SK-N-SH (cell line): ENCODE data around the gene RNF167. TPM values are rescaled to one million over a fixed set of nuclear protein-coding genes. Genes with fewer than 3 reads are reported as not detected.

Experiments
- CTCF ChIA-PET: fragments of 300-600, 350-600 bp; formaldehyde crosslinking; extraction: SDS; loops from one replicate; lab custom pipeline; 2021; lab: Yijun Ruan, JAX
- POLR2A ChIA-PET: fragments of 350-600 bp; sonication (Branson Sonifier 250); formaldehyde crosslinking; extraction: SDS; loops from one replicate; lab custom pipeline; 2020; ENCODE audit warnings: antibody characterized with exemption, inconsistent platforms; lab: Yijun Ruan, JAX
- DNase-seq: peaks from one replicate; pipeline ENCODE4 v3.0.0; 2012
- H2AFZ ChIP-seq: fragments of 200-600 bp; sonication (generic); 2 replicates; pipeline ENCODE4 v1.8.1; 2016; ENCODE audit warnings: antibody characterized with exemption, mild to moderate bottlenecking, low read depth
- H3F3A ChIP-seq: fragments of 200-600 bp; sonication (generic); replicated peaks from 2 replicates; pipeline ENCODE3; 2016; ENCODE audit warnings: antibody characterized with exemption, mild to moderate bottlenecking; ENCODE audit not compliant: insufficient read depth
- H3K27ac ChIP-seq, 2 experiments: fragments of 200-500 bp in 1 of 2; fragments of 200-600 bp in 1 of 2; sonication (Bioruptor generic) in 1 of 2; sonication (generic), shearing (Covaris generic) in 1 of 2; 2 replicates each; pipeline versions ENCODE4 v1.5.1 to v1.6.1; 2014 to 2016; ENCODE audit warnings: low read depth in 2 of 2, inconsistent platforms in 1 of 2, low read length in 1 of 2, mild to moderate bottlenecking in 1 of 2, mixed read lengths in 1 of 2
- H3K27me3 ChIP-seq: fragments of 200-600 bp; sonication (generic), shearing (Covaris generic); 2 replicates; pipeline ENCODE4 v1.6.1; 2016; ENCODE audit warnings: mixed run types; ENCODE audit not compliant: insufficient read depth
- H3K36me3 ChIP-seq, 2 experiments: fragments of 200-500 bp in 1 of 2; fragments of 200-600 bp in 1 of 2; sonication (Bioruptor generic) in 1 of 2; sonication (generic) in 1 of 2; replicated peaks in 1 of 2; 2 replicates each; pipeline versions ENCODE3 to v1.5.1; 2014 to 2016; ENCODE audit warnings: low read length in 1 of 2, mild to moderate bottlenecking in 1 of 2; ENCODE audit not compliant: insufficient read depth in 2 of 2, control insufficient read depth in 1 of 2
- H3K4me1 ChIP-seq, 2 experiments: fragments of 200-500 bp in 1 of 2; fragments of 200-600 bp in 1 of 2; sonication (Bioruptor generic) in 1 of 2; sonication (generic), shearing (Covaris generic) in 1 of 2; 2 replicates each; pipeline versions ENCODE4 v1.5.1 to v1.6.1; 2014 to 2016; ENCODE audit warnings: low read depth in 1 of 2, low read length in 1 of 2, mixed run types in 1 of 2; ENCODE audit not compliant: insufficient read depth in 2 of 2, control insufficient read depth in 1 of 2
- H3K4me2 ChIP-seq: fragments of 200-600 bp; sonication (generic), shearing (Covaris generic); 2 replicates; pipeline ENCODE4 v1.6.1; 2017; ENCODE audit warnings: mixed run types
- H3K4me3 ChIP-seq, 2 experiments: fragments of 200-500 bp in 1 of 2; fragments of 200-600 bp in 1 of 2; sonication (Bioruptor generic) in 1 of 2; sonication (generic), shearing (Covaris generic) in 1 of 2; 2 replicates each; pipeline versions ENCODE4 v1.5.1 to v1.8.1; 2014 to 2016; ENCODE audit warnings: low read depth in 2 of 2, inconsistent platforms in 1 of 2, low read length in 1 of 2, mild to moderate bottlenecking in 1 of 2, mixed read lengths in 1 of 2, moderate library complexity in 1 of 2
- H3K79me2 ChIP-seq: fragments of 200-600 bp; sonication (generic); 2 replicates; pipeline ENCODE4 v1.8.1; 2017; ENCODE audit warnings: mild to moderate bottlenecking; ENCODE audit not compliant: insufficient read depth
- H3K9ac ChIP-seq: fragments of 200-600 bp; sonication (generic); 2 replicates; pipeline ENCODE4 v1.6.1; 2017; ENCODE audit warnings: mixed run types
- H3K9me2 ChIP-seq: fragments of 200-600 bp; sonication (generic); 2 replicates; pipeline ENCODE4 v1.6.1; 2017; ENCODE audit warnings: mixed run types
- H3K9me3 ChIP-seq: fragments of 200-600 bp; sonication (generic); 2 replicates; pipeline ENCODE4 v1.6.1; 2017; ENCODE audit warnings: mixed run types, mild to moderate bottlenecking, moderate library complexity
- H4K20me1 ChIP-seq: fragments of 200-600 bp; sonication (generic); 2 replicates; pipeline ENCODE4 v1.6.1; 2017; ENCODE audit warnings: mild to moderate bottlenecking, mixed run types; ENCODE audit not compliant: insufficient read depth
- CHD2 ChIP-seq: fragments of 150-350 bp; IDR thresholded peaks from 2 replicates; pipeline ENCODE4 v1.6.1; 2018; ENCODE audit warnings: low read length; ENCODE audit not compliant: partially characterized antibody
- ELF1 ChIP-seq: IDR thresholded peaks from 2 replicates; pipeline ENCODE4 v1.4.0; 2012
- EP300 ChIP-seq, 2 experiments: IDR thresholded peaks; 2 replicates each; pipeline versions ENCODE4 v1.4.0 to v1.6.1; 2012; ENCODE audit warnings: borderline replicate concordance in 1 of 2, low read depth in 1 of 2, low read length in 1 of 2
- EZH2phosphoT487 ChIP-seq: fragments of 200-600 bp; sonication (generic); IDR thresholded peaks from 2 replicates; pipeline ENCODE4 v1.6.1; 2017; ENCODE audit warnings: low read depth, mixed run types, mild to moderate bottlenecking, antibody characterized with exemption, moderate library complexity, borderline replicate concordance
- FOSL2 ChIP-seq: IDR thresholded peaks from 2 replicates; pipeline ENCODE4 v1.4.0; 2012; ENCODE audit warnings: low read depth, mild to moderate bottlenecking, moderate library complexity, borderline replicate concordance
- FOXJ3 ChIP-seq: sonication (generic); formaldehyde crosslinking; IDR thresholded peaks from 2 replicates; pipeline ENCODE4 v1.5.1; 2020; ENCODE audit warnings: mild to moderate bottlenecking, missing genetic modification reagents
- FOXM1 ChIP-seq: IDR thresholded peaks from 2 replicates; pipeline ENCODE4 v1.4.0; 2012; ENCODE audit warnings: low read depth, mild to moderate bottlenecking
- GABPA ChIP-seq: IDR thresholded peaks from 2 replicates; pipeline ENCODE4 v1.4.0; 2012; ENCODE audit warnings: low read depth, mild to moderate bottlenecking
- GATA2 ChIP-seq: sonication (generic); formaldehyde crosslinking; IDR thresholded peaks from 2 replicates; pipeline ENCODE4 v1.5.0; 2020; ENCODE audit warnings: mild to moderate bottlenecking, missing genetic modification reagents
- JUND ChIP-seq: IDR thresholded peaks from 2 replicates; pipeline ENCODE4 v1.4.0; 2012
- MEF2A ChIP-seq: IDR thresholded peaks from 2 replicates; pipeline ENCODE4 v1.4.0; 2012; ENCODE audit warnings: low read depth, borderline replicate concordance
- MXI1 ChIP-seq: IDR thresholded peaks from 2 replicates; pipeline ENCODE4 v1.6.1; 2012; ENCODE audit warnings: mild to moderate bottlenecking, low read depth, low read length, improper control_type of control experiment
- POLR2AphosphoS5 ChIP-seq: IDR thresholded peaks from 2 replicates; pipeline ENCODE4 v1.6.1; 2012; ENCODE audit warnings: low read depth, low read length
- RAD21 ChIP-seq: IDR thresholded peaks from 2 replicates; pipeline ENCODE4 v1.6.1; 2012; ENCODE audit warnings: mild to moderate bottlenecking, low read length
- RCOR1 ChIP-seq: fragments of 150-350 bp; IDR thresholded peaks from 2 replicates; pipeline ENCODE4 v1.6.1; 2017; ENCODE audit warnings: antibody characterized with exemption, low read length
- RXRA ChIP-seq: IDR thresholded peaks from 2 replicates; pipeline ENCODE4 v1.4.0; 2012; ENCODE audit warnings: low read depth, mild to moderate bottlenecking, borderline replicate concordance
- SIN3A ChIP-seq: IDR thresholded peaks from 2 replicates; pipeline ENCODE4 v1.6.1; 2012; ENCODE audit warnings: low read depth, mild to moderate bottlenecking, low read length, moderate library complexity, borderline replicate concordance
- SMC3 ChIP-seq: IDR thresholded peaks from 2 replicates; pipeline ENCODE4 v1.6.1; 2012; ENCODE audit warnings: low read depth, low read length, improper control_type of control experiment
- YY1 ChIP-seq: IDR thresholded peaks from 2 replicates; pipeline ENCODE4 v1.4.0; 2012; ENCODE audit warnings: low read depth, mild to moderate bottlenecking
- WGBS: methylation state at CpG from one replicate; pipeline ENCODE4 v1.1.6; 2017; ENCODE audit warnings: low lambda C conversion rate; 5-methylcytosine and 5-hydroxymethylcytosine counted together
- polyA plus RNA-seq, 3 experiments: library from polyadenylated mRNA; depleted of rRNA; stranded (reverse); fragments of >200 nt; gene quantifications; 2 replicates each; pipeline ENCODE4 v1.2.3, GENCODE V29; 2012
- TF ChIP-seq, protein P1 (sequence below): IDR thresholded peaks from 2 replicates; pipeline ENCODE4 v1.4.0; 2012; ENCODE audit warnings: low read depth, borderline replicate concordance
- TF ChIP-seq, protein P2 (sequence below): fragments of 150-350 bp; IDR thresholded peaks from 2 replicates; pipeline ENCODE4 v1.6.1; 2016; ENCODE audit warnings: mild to moderate bottlenecking, low read depth, low read length
- TF ChIP-seq, protein P3 (sequence below): IDR thresholded peaks from 2 replicates; pipeline ENCODE4 v1.4.0; 2012; ENCODE audit warnings: low read depth
- TF ChIP-seq, protein P4 (sequence below): fragments of 150-350 bp; IDR thresholded peaks from 2 replicates; pipeline ENCODE4 v1.6.1; 2017; ENCODE audit warnings: antibody characterized with exemption, low read length, low read depth, borderline replicate concordance
- TF ChIP-seq, protein P5 (sequence below): IDR thresholded peaks from 2 replicates; pipeline ENCODE4; 2012
- TF ChIP-seq, protein P6 (sequence below): fragments of 200-600 bp; sonication (generic); IDR thresholded peaks from 2 replicates; pipeline ENCODE4 v1.6.1; 2017; ENCODE audit warnings: antibody characterized with exemption, mild to moderate bottlenecking, moderate library complexity

RNF167 gene
- polyA plus RNA-seq, 1 of the 3 experiments (the other 2 are of a cell fraction), result 115 TPM

DNA sequence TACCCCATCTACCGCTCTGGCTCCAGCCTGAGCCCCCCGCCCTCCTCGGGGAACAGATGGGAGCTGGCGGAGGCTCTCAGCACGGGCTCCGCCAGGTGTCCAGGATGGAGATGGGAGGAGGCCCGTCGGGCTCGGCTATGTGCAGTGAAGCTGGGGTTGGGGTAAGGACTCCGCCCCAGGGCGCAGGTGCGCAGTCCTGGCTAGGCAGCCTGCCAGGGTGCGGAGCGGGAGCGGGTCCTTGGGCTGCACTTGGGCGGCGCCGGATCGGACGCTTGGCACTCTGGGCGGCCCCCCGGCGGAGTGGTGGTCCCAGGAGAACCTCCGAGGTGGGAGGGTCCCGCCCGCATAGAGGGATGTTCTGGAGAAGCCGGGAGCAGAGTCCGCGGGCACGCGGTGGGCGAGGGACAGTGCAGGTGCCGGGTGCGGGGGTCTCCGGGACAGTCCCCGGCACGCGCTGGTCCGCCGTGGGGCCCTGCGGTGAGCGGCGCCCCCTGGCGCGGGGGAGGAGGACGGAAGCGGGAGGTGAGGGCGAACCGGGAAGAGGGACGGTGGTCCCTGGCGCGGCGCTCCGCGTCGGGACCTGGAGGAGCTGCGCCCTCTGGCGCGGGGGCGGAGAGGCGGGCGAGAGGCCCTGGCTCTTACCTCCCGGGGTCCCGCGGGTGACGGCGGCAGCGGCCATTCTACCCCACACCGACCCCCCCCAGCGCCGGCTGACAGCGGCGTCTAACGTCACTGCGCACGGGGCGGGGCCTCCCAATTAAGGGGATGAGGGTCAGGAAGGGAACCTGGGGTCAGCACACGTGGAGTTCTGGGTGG is 47.1 kb downstream of the RNF167 start, which contains the start of gene CAMTA2:
Gene CAMTA2 (minus strand): TSS at position 725 of the 816 bp plus-strand sequence. CDS start 1,453 bp downstream, outside the sequence.
- H4K20me1 ChIP-seq, result no peaks in the 10 kb centered on the region
- WGBS, result 16% methylated on average over 15 of the region's 78 CpGs
- POLR2A ChIA-PET, result interaction anchor here (0.9 to 1.4 kb wide), 3 partner anchors 9 to 39 kb away, joined by 3 to 5 read pairs (median 4); partner anchors contain the start of gene SPAG7
- TF ChIP-seq FOXJ3 (no peak), FOSL2 (no peak), RCOR1 (no peak), GABPA (no peak), FOXM1 (peak; percentile 31; the same call in 1 of the 2 replicates), EZH2phosphoT487 (no peak), CHD2 (no peak), RXRA (no peak; the same call in 1 of the 2 replicates), POLR2AphosphoS5 (peak; percentile 71; the same call in 1 of the 2 replicates), ELF1 (no peak; the same call in 1 of the 2 replicates), YY1 (peak; percentile 82), MXI1 (peak; percentile 95), SMC3 (peak; percentile 29; the same call in 1 of the 2 replicates), SIN3A (0 out of 2 replicates have a peak, but pooled peaks have one; percentile 79), RAD21 (peak; percentile 30), EP300 (IDR thresholded peaks at IDR 0.05; ENCODE audit: borderline replicate concordance in 1 of 2, low read depth in 1 of 2, low read length in 1 of 2) (no peak), MEF2A (no peak), GATA2 (CRISPR knock-in tag) (no peak), JUND (no peak)
- TF ChIP-seq, protein P1, sequence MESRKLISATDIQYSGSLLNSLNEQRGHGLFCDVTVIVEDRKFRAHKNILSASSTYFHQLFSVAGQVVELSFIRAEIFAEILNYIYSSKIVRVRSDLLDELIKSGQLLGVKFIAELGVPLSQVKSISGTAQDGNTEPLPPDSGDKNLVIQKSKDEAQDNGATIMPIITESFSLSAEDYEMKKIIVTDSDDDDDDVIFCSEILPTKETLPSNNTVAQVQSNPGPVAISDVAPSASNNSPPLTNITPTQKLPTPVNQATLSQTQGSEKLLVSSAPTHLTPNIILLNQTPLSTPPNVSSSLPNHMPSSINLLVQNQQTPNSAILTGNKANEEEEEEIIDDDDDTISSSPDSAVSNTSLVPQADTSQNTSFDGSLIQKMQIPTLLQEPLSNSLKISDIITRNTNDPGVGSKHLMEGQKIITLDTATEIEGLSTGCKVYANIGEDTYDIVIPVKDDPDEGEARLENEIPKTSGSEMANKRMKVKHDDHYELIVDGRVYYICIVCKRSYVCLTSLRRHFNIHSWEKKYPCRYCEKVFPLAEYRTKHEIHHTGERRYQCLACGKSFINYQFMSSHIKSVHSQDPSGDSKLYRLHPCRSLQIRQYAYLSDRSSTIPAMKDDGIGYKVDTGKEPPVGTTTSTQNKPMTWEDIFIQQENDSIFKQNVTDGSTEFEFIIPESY, result no peak
- TF ChIP-seq, protein P2, sequence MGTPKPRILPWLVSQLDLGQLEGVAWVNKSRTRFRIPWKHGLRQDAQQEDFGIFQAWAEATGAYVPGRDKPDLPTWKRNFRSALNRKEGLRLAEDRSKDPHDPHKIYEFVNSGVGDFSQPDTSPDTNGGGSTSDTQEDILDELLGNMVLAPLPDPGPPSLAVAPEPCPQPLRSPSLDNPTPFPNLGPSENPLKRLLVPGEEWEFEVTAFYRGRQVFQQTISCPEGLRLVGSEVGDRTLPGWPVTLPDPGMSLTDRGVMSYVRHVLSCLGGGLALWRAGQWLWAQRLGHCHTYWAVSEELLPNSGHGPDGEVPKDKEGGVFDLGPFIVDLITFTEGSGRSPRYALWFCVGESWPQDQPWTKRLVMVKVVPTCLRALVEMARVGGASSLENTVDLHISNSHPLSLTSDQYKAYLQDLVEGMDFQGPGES, result no peak
- TF ChIP-seq, protein P3, sequence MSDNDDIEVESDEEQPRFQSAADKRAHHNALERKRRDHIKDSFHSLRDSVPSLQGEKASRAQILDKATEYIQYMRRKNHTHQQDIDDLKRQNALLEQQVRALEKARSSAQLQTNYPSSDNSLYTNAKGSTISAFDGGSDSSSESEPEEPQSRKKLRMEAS, result peak; percentile 93; the same call in 1 of the 2 replicates
- TF ChIP-seq, protein P4, sequence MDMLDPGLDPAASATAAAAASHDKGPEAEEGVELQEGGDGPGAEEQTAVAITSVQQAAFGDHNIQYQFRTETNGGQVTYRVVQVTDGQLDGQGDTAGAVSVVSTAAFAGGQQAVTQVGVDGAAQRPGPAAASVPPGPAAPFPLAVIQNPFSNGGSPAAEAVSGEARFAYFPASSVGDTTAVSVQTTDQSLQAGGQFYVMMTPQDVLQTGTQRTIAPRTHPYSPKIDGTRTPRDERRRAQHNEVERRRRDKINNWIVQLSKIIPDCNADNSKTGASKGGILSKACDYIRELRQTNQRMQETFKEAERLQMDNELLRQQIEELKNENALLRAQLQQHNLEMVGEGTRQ, result no peak
- TF ChIP-seq, protein P5, sequence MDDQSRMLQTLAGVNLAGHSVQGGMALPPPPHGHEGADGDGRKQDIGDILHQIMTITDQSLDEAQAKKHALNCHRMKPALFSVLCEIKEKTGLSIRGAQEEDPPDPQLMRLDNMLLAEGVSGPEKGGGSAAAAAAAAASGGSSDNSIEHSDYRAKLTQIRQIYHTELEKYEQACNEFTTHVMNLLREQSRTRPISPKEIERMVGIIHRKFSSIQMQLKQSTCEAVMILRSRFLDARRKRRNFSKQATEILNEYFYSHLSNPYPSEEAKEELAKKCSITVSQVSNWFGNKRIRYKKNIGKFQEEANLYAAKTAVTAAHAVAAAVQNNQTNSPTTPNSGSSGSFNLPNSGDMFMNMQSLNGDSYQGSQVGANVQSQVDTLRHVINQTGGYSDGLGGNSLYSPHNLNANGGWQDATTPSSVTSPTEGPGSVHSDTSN, result no peak; the same call in 1 of the 2 replicates
- TF ChIP-seq, protein P6, sequence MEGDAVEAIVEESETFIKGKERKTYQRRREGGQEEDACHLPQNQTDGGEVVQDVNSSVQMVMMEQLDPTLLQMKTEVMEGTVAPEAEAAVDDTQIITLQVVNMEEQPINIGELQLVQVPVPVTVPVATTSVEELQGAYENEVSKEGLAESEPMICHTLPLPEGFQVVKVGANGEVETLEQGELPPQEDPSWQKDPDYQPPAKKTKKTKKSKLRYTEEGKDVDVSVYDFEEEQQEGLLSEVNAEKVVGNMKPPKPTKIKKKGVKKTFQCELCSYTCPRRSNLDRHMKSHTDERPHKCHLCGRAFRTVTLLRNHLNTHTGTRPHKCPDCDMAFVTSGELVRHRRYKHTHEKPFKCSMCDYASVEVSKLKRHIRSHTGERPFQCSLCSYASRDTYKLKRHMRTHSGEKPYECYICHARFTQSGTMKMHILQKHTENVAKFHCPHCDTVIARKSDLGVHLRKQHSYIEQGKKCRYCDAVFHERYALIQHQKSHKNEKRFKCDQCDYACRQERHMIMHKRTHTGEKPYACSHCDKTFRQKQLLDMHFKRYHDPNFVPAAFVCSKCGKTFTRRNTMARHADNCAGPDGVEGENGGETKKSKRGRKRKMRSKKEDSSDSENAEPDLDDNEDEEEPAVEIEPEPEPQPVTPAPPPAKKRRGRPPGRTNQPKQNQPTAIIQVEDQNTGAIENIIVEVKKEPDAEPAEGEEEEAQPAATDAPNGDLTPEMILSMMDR, result peak; percentile 80

More for the DNA sequence above, 47.1 kb downstream of the RNF167 start, which contains the start of gene CAMTA2:
- Histone ChIP-seq H3K27me3 (no peaks in the 10 kb centered on the region), H2AFZ (peak within 1 kb of the TSS; percentile 90), H3F3A (peaks cover 9% of the 10 kb centered on the region), H3K9ac (peak within 1 kb of the TSS; percentile 75), H3K4me3 (peak within 1 kb of the TSS; percentile 83 to 96), H3K27ac (peak within 1 kb of the TSS; percentile 41 to 74; a peak in 2 of 4 replicates), H3K9me3 (no peaks in the 10 kb centered on the region), H3K4me1 (peaks cover 7 to 18% of the 10 kb centered on the region in 2 experiments; a peak in 2 of 4 replicates), H3K36me3 (peaks cover 0 to 8% of the 10 kb centered on the region in 2 experiments), H3K4me2 (peak within 1 kb of the TSS; percentile 92), H3K9me2 (no peaks in the 10 kb centered on the region), H3K79me2 (peaks cover 3% of the 10 kb centered on the region; the same call in 1 of the 2 replicates)
- DNase-seq, result peak; percentile 94
- CTCF ChIA-PET, result interaction anchor here (0.7 to 5.7 kb wide), 29 partner anchors 8 to 197 kb away, joined by 3 to 54 read pairs (median 5); partner anchors contain the start of genes CHRNE, ENO3, GP1BA and INCA1
